Neural cell (in vitro differentiated cells): ENCODE measurements around the gene CIC. TPM values are rescaled to one million over a fixed set of nuclear protein-coding genes. Genes with fewer than 3 reads are reported as not detected.

Experiments
- H2AFZ ChIP-seq: fragments of 200-600, 300-800 bp; sonication (generic), shearing (Covaris generic); 2 replicates; pipeline ENCODE4 v1.6.0; 2014; ENCODE audit warnings: low read depth, mild to moderate bottlenecking, antibody characterized with exemption, low read length, moderate library complexity
- H3F3A ChIP-seq: fragments of 200-600 bp; shearing (Covaris generic); 2 replicates; pipeline ENCODE4 v1.6.1; 2016; ENCODE audit warnings: mild to moderate bottlenecking, moderate library complexity, mixed read lengths, antibody characterized with exemption, low read length; ENCODE audit not compliant: insufficient read depth, poor library complexity, severe bottlenecking
- H3K27ac ChIP-seq: fragments of 200-600, 300-800 bp; sonication (generic), shearing (Covaris generic); 2 replicates; pipeline ENCODE4 v1.5.1; 2014; ENCODE audit warnings: mild to moderate bottlenecking, low read length, moderate library complexity
- H3K27me3 ChIP-seq: fragments of 300-800, 200-600 bp; sonication (generic), shearing (Covaris generic); 2 replicates; pipeline ENCODE4 v1.6.0; 2014; ENCODE audit warnings: mild to moderate bottlenecking, low read depth, low read length, moderate library complexity; ENCODE audit not compliant: insufficient read depth
- H3K36me3 ChIP-seq: fragments of 300-800, 200-600 bp; sonication (generic), shearing (Covaris generic); 2 replicates; pipeline ENCODE4 v1.5.1; 2014; ENCODE audit warnings: mild to moderate bottlenecking, antibody characterized with exemption, low read length, moderate library complexity; ENCODE audit not compliant: insufficient read depth
- H3K4me2 ChIP-seq: fragments of 300-800, 200-600 bp; sonication (generic), shearing (Covaris generic); 2 replicates; pipeline ENCODE4 v1.6.0; 2014; ENCODE audit warnings: mild to moderate bottlenecking, low read length
- H3K4me3 ChIP-seq: fragments of 300-800, 200-600 bp; sonication (generic), shearing (Covaris generic); 2 replicates; pipeline ENCODE4 v1.5.1; 2014; ENCODE audit warnings: mild to moderate bottlenecking, low read length, moderate library complexity
- H3K79me2 ChIP-seq: fragments of 200-600 bp; shearing (Covaris generic); replicated peaks from 2 replicates; pipeline ENCODE4 v1.6.0; 2014; ENCODE audit warnings: mild to moderate bottlenecking, low read length, moderate library complexity; ENCODE audit not compliant: insufficient read depth
- H3K9ac ChIP-seq: fragments of 300-800, 200-600 bp; sonication (generic), shearing (Covaris generic); 2 replicates; pipeline ENCODE4 v1.6.1; 2016; ENCODE audit warnings: mild to moderate bottlenecking, low read length, mixed read lengths
- H3K9me2 ChIP-seq: fragments of 200-600 bp; shearing (Covaris generic); 2 replicates; pipeline ENCODE4 v1.6.1; 2016; ENCODE audit warnings: mild to moderate bottlenecking, low read length, mixed read lengths; ENCODE audit not compliant: insufficient read depth
- H3K9me3 ChIP-seq: fragments of 200-600, 300-800 bp; sonication (generic), shearing (Covaris generic); 2 replicates; pipeline ENCODE4 v1.6.1; 2016; ENCODE audit warnings: mild to moderate bottlenecking, mixed run types, low read length, moderate library complexity, mixed read lengths
- H4K20me1 ChIP-seq: fragments of 200-600 bp; shearing (Covaris generic); 2 replicates; pipeline ENCODE4 v1.6.1; 2016; ENCODE audit warnings: mild to moderate bottlenecking, mixed run types; ENCODE audit not compliant: insufficient read depth
- CTCF ChIP-seq: fragments of 450-650 bp; IDR thresholded peaks from 2 replicates; pipeline ENCODE4 v1.5.1; 2014; ENCODE audit warnings: antibody characterized with exemption, mild to moderate bottlenecking, moderate library complexity; ENCODE audit not compliant: poor library complexity, severe bottlenecking
- EP300 ChIP-seq: fragments of 450-650 bp; conservative IDR thresholded peaks from 2 replicates; pipeline ENCODE4 v1.6.1; 2014; ENCODE audit warnings: antibody characterized with exemption, mild to moderate bottlenecking, moderate library complexity; ENCODE audit not compliant: poor library complexity, severe bottlenecking
- EZH2 ChIP-seq: fragments of 200-600, 300-800 bp; shearing (Covaris generic), sonication (generic); IDR thresholded peaks from 2 replicates; pipeline ENCODE4 v1.6.1; 2014; ENCODE audit warnings: antibody characterized with exemption, low read length, borderline replicate concordance, mild to moderate bottlenecking; ENCODE audit not compliant: insufficient read depth, poor library complexity, severe bottlenecking
- MXI1 ChIP-seq: fragments of 450-650 bp; conservative IDR thresholded peaks from 2 replicates; pipeline ENCODE4 v1.6.1; 2014; ENCODE audit warnings: antibody characterized with exemption, mild to moderate bottlenecking; ENCODE audit not compliant: poor library complexity, severe bottlenecking
- POLR2AphosphoS5 ChIP-seq: IDR thresholded peaks from 2 replicates; pipeline ENCODE4 v1.6.1; 2012
- RAD21 ChIP-seq: fragments of 450-650 bp; conservative IDR thresholded peaks from 2 replicates; pipeline ENCODE4 v1.6.1; 2014; ENCODE audit warnings: antibody characterized with exemption, mild to moderate bottlenecking, moderate library complexity
- SMC3 ChIP-seq: fragments of 450-650 bp; conservative IDR thresholded peaks from 2 replicates; pipeline ENCODE4 v1.6.1; 2014; ENCODE audit warnings: antibody characterized with exemption, mild to moderate bottlenecking, moderate library complexity; ENCODE audit not compliant: poor library complexity
- TAF1 ChIP-seq: IDR thresholded peaks from 2 replicates; pipeline ENCODE4 v1.6.1; 2012; ENCODE audit warnings: low read depth
- polyA plus RNA-seq: library from polyadenylated mRNA; depleted of rRNA; stranded (reverse); fragments of >200 nt; gene quantifications from 2 replicates; pipeline ENCODE4 v1.2.3, GENCODE V29; 2014
- TF ChIP-seq, protein P1 (sequence below): IDR thresholded peaks from 2 replicates; pipeline ENCODE4 v1.6.1; 2012; ENCODE audit warnings: borderline replicate concordance

The CIC gene
- polyA plus RNA-seq, 1 donor from 2014 or later = 10.8 TPM

DNA sequence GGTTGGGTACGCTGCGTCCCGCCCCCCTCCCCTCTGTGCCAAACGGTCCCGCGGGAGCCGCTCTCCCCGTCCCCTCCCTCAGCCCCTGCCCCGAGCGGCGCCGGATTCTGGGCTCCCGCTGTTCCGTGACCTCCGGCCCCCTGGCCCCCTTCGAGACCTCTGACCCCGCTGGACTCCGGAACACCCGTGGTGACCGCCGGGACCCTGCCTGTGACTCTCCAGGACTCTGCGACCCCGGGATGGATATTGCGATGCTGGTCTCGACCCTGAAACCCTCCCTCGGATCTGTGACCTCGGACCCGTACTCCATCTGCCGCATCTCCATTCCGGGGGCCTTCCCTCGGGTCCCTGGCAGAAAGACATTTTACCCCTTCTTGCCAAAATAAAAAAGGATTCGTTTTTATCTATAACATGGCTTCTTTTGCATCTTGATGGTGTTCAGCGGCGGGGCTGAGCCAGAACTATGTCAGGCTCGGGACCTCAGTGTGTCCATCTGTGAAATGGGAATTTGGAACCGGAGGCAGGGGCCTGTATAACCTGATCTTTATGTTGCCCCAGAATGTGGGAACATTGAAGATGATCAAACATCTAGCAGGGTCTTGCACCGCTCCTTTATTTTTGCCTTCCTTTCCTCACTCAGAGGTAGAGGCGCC lies 55.7 kb downstream of the CIC start:
- peaks cover 32% of the 10 kb centered on the region for H3K27me3 ChIP-seq
- H3K4me2 ChIP-seq = no peak overlapping the region
- no peak overlapping the region for H3K27ac ChIP-seq
- no peaks in the 10 kb centered on the region for H3K9me2 ChIP-seq
- no peaks in the 10 kb centered on the region for H3F3A ChIP-seq
- peak overlapping the region; percentile 24 for H3K9ac ChIP-seq
- TF ChIP-seq, protein P1, sequence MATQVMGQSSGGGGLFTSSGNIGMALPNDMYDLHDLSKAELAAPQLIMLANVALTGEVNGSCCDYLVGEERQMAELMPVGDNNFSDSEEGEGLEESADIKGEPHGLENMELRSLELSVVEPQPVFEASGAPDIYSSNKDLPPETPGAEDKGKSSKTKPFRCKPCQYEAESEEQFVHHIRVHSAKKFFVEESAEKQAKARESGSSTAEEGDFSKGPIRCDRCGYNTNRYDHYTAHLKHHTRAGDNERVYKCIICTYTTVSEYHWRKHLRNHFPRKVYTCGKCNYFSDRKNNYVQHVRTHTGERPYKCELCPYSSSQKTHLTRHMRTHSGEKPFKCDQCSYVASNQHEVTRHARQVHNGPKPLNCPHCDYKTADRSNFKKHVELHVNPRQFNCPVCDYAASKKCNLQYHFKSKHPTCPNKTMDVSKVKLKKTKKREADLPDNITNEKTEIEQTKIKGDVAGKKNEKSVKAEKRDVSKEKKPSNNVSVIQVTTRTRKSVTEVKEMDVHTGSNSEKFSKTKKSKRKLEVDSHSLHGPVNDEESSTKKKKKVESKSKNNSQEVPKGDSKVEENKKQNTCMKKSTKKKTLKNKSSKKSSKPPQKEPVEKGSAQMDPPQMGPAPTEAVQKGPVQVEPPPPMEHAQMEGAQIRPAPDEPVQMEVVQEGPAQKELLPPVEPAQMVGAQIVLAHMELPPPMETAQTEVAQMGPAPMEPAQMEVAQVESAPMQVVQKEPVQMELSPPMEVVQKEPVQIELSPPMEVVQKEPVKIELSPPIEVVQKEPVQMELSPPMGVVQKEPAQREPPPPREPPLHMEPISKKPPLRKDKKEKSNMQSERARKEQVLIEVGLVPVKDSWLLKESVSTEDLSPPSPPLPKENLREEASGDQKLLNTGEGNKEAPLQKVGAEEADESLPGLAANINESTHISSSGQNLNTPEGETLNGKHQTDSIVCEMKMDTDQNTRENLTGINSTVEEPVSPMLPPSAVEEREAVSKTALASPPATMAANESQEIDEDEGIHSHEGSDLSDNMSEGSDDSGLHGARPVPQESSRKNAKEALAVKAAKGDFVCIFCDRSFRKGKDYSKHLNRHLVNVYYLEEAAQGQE = no peak
- TF ChIP-seq POLR2AphosphoS5 (no peak), SMC3 (peak; percentile 92), TAF1 (no peak), CTCF (peak; percentile 98), EP300 (no peak), RAD21 (no peak)
- no peaks in the 10 kb centered on the region for H3K9me3 ChIP-seq
- peak overlapping the region; percentile 93 for H3K4me3 ChIP-seq
- H3K79me2 ChIP-seq = peaks cover 36% of the 10 kb centered on the region
- H2AFZ ChIP-seq = no peak overlapping the region
- no peaks in the 10 kb centered on the region for H3K36me3 ChIP-seq
- H4K20me1 ChIP-seq = no peaks in the 10 kb centered on the region

- Histone ChIP-seq H3K27me3 (peaks cover 32% of the 10 kb centered on the region), H3K9ac (peak within 1 kb of the TSS; percentile 95), H3K36me3 (no peaks in the 10 kb centered on the region), H3K79me2 (peaks cover 40% of the 10 kb centered on the region), H2AFZ (peak within 1 kb of the TSS; percentile 74), H3K27ac (peak within 1 kb of the TSS; percentile 76), H3K4me3 (peak within 1 kb of the TSS; percentile 93), H3K4me2 (peak within 1 kb of the TSS; percentile 95), H3F3A (no peaks in the 10 kb centered on the region), H4K20me1 (no peaks in the 10 kb centered on the region), H3K9me2 (no peaks in the 10 kb centered on the region), H3K9me3 (no peaks in the 10 kb centered on the region)
- TF ChIP-seq SMC3 = peak; percentile 21
- TF ChIP-seq RAD21 = peak; percentile 86
- no peak for TF ChIP-seq TAF1
- no peak for TF ChIP-seq EP300
- TF ChIP-seq MXI1 = peak; percentile 54
- no peak for TF ChIP-seq CTCF
- TF ChIP-seq POLR2AphosphoS5 = peak; percentile 88
- no peak for TF ChIP-seq EZH2
- TF ChIP-seq, protein P1 = no peak
These were observed 56.4 kb downstream of the CIC start, which contains the start of gene MEGF8 for GRCh38 chr19:42325308-42325895. TSS of gene MEGF8 (plus strand) at chr19:42325635. CDS start at chr19:42326244, 609 bp downstream.
